Astrocyte (in vitro differentiated cells and primary cell): ENCODE measurements around the gene PPTC7.
"Not testable (repeated sequence)": the region's sequence is repeated elsewhere in the genome, so short reads cannot be mapped to it uniquely, and the experiment has no call there.

Experiments used
- CTCF ChIP-seq: IDR thresholded peaks from 2 replicates; pipeline ENCODE4 v1.5.1; 2011; ENCODE audit warnings: low read depth, mild to moderate bottlenecking, inconsistent platforms, low read length, moderate library complexity; ENCODE audit not compliant: insufficient read depth
- EZH2 ChIP-seq: IDR thresholded peaks from 2 replicates; pipeline ENCODE4 v1.6.1; 2012; ENCODE audit warnings: mild to moderate bottlenecking, low read length, inconsistent platforms; ENCODE audit not compliant: insufficient read depth

- TF ChIP-seq CTCF, EZH2: not testable (repeated sequence)
These were observed 24.2 kb downstream of the PPTC7 start for GRCh38 chr12:110558945-110559344.
